Endodermal cell (in vitro differentiated cells): ENCODE measurements around the gene FASTKD1. TPM values are rescaled to one million over a fixed set of nuclear protein-coding genes. Genes with fewer than 3 reads are reported as not detected.
"Not testable (repeated sequence)": the region's sequence is repeated elsewhere in the genome, so short reads cannot be mapped to it uniquely, and the experiment has no call there.

ENCODE experiments used
- DNase-seq: peaks from one replicate; pipeline ENCODE4 v3.0.0-alpha.2; 2017
- H3K27ac ChIP-seq: 2 replicates; pipeline ENCODE4 v1.5.1; 2013; ENCODE audit warnings: mild to moderate bottlenecking, low read depth, low read length, moderate library complexity
- H3K27me3 ChIP-seq: 2 replicates; pipeline ENCODE4 v1.6.1; 2013; ENCODE audit warnings: mild to moderate bottlenecking, low read length, moderate library complexity; ENCODE audit not compliant: insufficient read depth, control insufficient read depth, poor library complexity, severe bottlenecking
- H3K36me3 ChIP-seq: 2 replicates; pipeline ENCODE4 v1.7.0; 2013; ENCODE audit warnings: mild to moderate bottlenecking, low read length, moderate library complexity; ENCODE audit not compliant: control insufficient read depth, insufficient read depth
- H3K4me1 ChIP-seq: one replicate; pipeline ENCODE4 v1.7.0; 2013; ENCODE audit warnings: low read length; ENCODE audit not compliant: control insufficient read depth, insufficient read depth
- H3K4me3 ChIP-seq: 2 replicates; pipeline ENCODE4 v1.5.1; 2013; ENCODE audit warnings: mild to moderate bottlenecking, low read length, moderate library complexity
- H3K9ac ChIP-seq: 2 replicates; pipeline ENCODE4 v1.6.1; 2013; ENCODE audit warnings: mild to moderate bottlenecking, low read length, moderate library complexity; ENCODE audit not compliant: poor library complexity, severe bottlenecking; ENCODE audit errors: extremely low read depth
- H3K9me3 ChIP-seq: 2 replicates; pipeline ENCODE4 v1.6.1; 2013; ENCODE audit warnings: mild to moderate bottlenecking, low read length, moderate library complexity; ENCODE audit not compliant: control insufficient read depth
- H3K27ac Mint-ChIP-seq: 2 replicates; pipeline ENCODE4 v1.8.0; 2020; ENCODE audit warnings: mixed read lengths
- H3K27me3 Mint-ChIP-seq: 2 replicates; pipeline ENCODE4 v1.8.0; 2021; ENCODE audit warnings: mild to moderate bottlenecking, mixed read lengths; ENCODE audit not compliant: insufficient read depth
- H3K36me3 Mint-ChIP-seq: 2 replicates; pipeline ENCODE4 v1.8.0; 2020; ENCODE audit warnings: low read depth, mixed read lengths
- H3K4me1 Mint-ChIP-seq: 2 replicates; pipeline ENCODE4 v1.8.0; 2020; ENCODE audit warnings: mixed read lengths
- H3K4me3 Mint-ChIP-seq: 2 replicates; pipeline ENCODE4 v1.8.0; 2020; ENCODE audit warnings: mild to moderate bottlenecking, moderate library complexity, mixed read lengths
- H3K9me3 Mint-ChIP-seq: 2 replicates; pipeline ENCODE4 v1.8.0; 2020; ENCODE audit warnings: mild to moderate bottlenecking, mixed read lengths
- CTCF ChIP-seq: fragments of 200-600 bp; sonication (generic); conservative IDR thresholded peaks from 2 replicates; pipeline ENCODE4 v1.5.0; 2021; ENCODE audit warnings: antibody characterized with exemption, mild to moderate bottlenecking
- WGBS, 2 experiments: methylation state at CpG; one replicate each; pipeline versions ENCODE4 v1.1.5 to v1.1.7; 2013; ENCODE audit warnings: missing lambda C conversion rate in 2 of 2, mixed read lengths in 1 of 2; ENCODE audit not compliant: insufficient coverage in 1 of 2, insufficient read length in 1 of 2; 5-methylcytosine and 5-hydroxymethylcytosine counted together
- total RNA-seq, 2 donors: library from RNA; stranded (reverse); fragmentation: NEBNext Ultra II Directional in 1 of 2; extraction: Animal tissue kit (Norgen Biotek cat#: 25700) in 1 of 2; gene quantifications; 2 replicates in 1 of 2; 3 replicates in 1 of 2; pipeline ENCODE4 v1.2.1, GENCODE V29; 2021

FASTKD1 gene
- total RNA-seq, 2 donors from 2014 or later: 45.2 to 56.0 TPM

GRCh38 chr2:169620509-169620908 lies 46.8 kb upstream of the FASTKD1 start:
- H3K27ac Mint-ChIP-seq: no peak overlapping the region
- H3K9me3 ChIP-seq: peaks cover 6% of the 10 kb centered on the region

GRCh38 chr2:169619946-169620345 lies 46.3 kb upstream of the FASTKD1 start:
- peaks cover 12% of the 10 kb centered on the region for H3K9me3 ChIP-seq
- no peak for TF ChIP-seq CTCF
- no peak overlapping the region for H3K4me3 ChIP-seq
- no peak for DNase-seq
- H3K9me3 Mint-ChIP-seq: peaks cover 14% of the 10 kb centered on the region
- no peak overlapping the region for H3K4me3 Mint-ChIP-seq
- H3K36me3 ChIP-seq: peaks cover 59% of the 10 kb centered on the region
- no peaks in the 10 kb centered on the region for H3K4me1 ChIP-seq
- peaks cover 10% of the 10 kb centered on the region for H3K4me1 Mint-ChIP-seq
- no peak overlapping the region for H3K9ac ChIP-seq
- peaks cover 65% of the 10 kb centered on the region for H3K36me3 Mint-ChIP-seq
- no peak overlapping the region for H3K27ac ChIP-seq
- H3K27me3 Mint-ChIP-seq: no peaks in the 10 kb centered on the region
- 64% methylated on average over 3 of the region's 3 CpGs; no CpG with 5 or more reads in 1 of the 2 experiments for WGBS, 2 experiments
- no peak overlapping the region for H3K27ac Mint-ChIP-seq
- no peaks in the 10 kb centered on the region for H3K27me3 ChIP-seq

More at GRCh38 chr2:169620509-169620908, 46.8 kb upstream of the FASTKD1 start:
- WGBS, 2 experiments: 100% methylated on average over 1 of the region's 1 CpG; no CpG with 5 or more reads in 1 of the 2 experiments
- TF ChIP-seq CTCF: no peak
- no peaks in the 10 kb centered on the region for H3K27me3 Mint-ChIP-seq
- H3K27me3 ChIP-seq: no peaks in the 10 kb centered on the region
- H3K4me1 ChIP-seq: no peaks in the 10 kb centered on the region
- DNase-seq: no peak
- peaks cover 65% of the 10 kb centered on the region for H3K36me3 Mint-ChIP-seq
- peaks cover 59% of the 10 kb centered on the region for H3K36me3 ChIP-seq
- H3K4me3 Mint-ChIP-seq: no peak overlapping the region
- H3K4me1 Mint-ChIP-seq: peaks cover 10% of the 10 kb centered on the region
- H3K27ac ChIP-seq: no peak overlapping the region
- peaks cover 10% of the 10 kb centered on the region for H3K9me3 Mint-ChIP-seq
- H3K4me3 ChIP-seq: no peak overlapping the region
- H3K9ac ChIP-seq: no peak overlapping the region

- not testable (repeated sequence) for H3K27ac Mint-ChIP-seq, H3K4me3 ChIP-seq, H3K27ac ChIP-seq, DNase-seq, H3K27me3 ChIP-seq, H3K4me3 Mint-ChIP-seq, H3K4me1 ChIP-seq, H3K27me3 Mint-ChIP-seq, H3K9ac ChIP-seq
- Histone ChIP-seq H3K9me3 (peaks cover 28% of the 10 kb centered on the region), H3K36me3 (peaks cover 67% of the 10 kb centered on the region)
- WGBS, 2 experiments: 100% methylated on average over 1 of the region's 1 CpG; no CpG with 5 or more reads in 1 of the 2 experiments
- Mint-ChIP-seq H3K36me3 (peaks cover 80% of the 10 kb centered on the region), H3K9me3 (peaks cover 17% of the 10 kb centered on the region), H3K4me1 (peaks cover 10% of the 10 kb centered on the region)
Measured at GRCh38 chr2:169615982-169616381, 42.3 kb upstream of the FASTKD1 start.

GRCh38 chr2:169613876-169614275 lies 40.2 kb upstream of the FASTKD1 start:
- H3K36me3 ChIP-seq: peaks cover 75% of the 10 kb centered on the region
- TF ChIP-seq CTCF: no peak
- peaks cover 17% of the 10 kb centered on the region for H3K9me3 Mint-ChIP-seq
- DNase-seq: no peak
- H3K4me3 Mint-ChIP-seq: no peak overlapping the region
- peaks cover 28% of the 10 kb centered on the region for H3K9me3 ChIP-seq
- H3K4me1 Mint-ChIP-seq: peaks cover 2% of the 10 kb centered on the region
- H3K9ac ChIP-seq: no peak overlapping the region
- H3K27ac Mint-ChIP-seq: no peak overlapping the region
- no peak overlapping the region for H3K27ac ChIP-seq
- H3K4me3 ChIP-seq: no peak overlapping the region
- WGBS, 2 experiments: 93% methylated on average over 2 of the region's 2 CpGs; no CpG with 5 or more reads in 1 of the 2 experiments
- peaks cover 93% of the 10 kb centered on the region for H3K36me3 Mint-ChIP-seq
- H3K27me3 ChIP-seq: no peaks in the 10 kb centered on the region
- no peaks in the 10 kb centered on the region for H3K27me3 Mint-ChIP-seq
- no peaks in the 10 kb centered on the region for H3K4me1 ChIP-seq
